HFFc6 (cell line): ENCODE results near the gene PRUNE1. TPM values are rescaled to one million over a fixed set of nuclear protein-coding genes. Genes with fewer than 3 reads are reported as not detected.

Experiments used
- DNase-seq: peaks from one replicate; pipeline ENCODE4 v3.0.0-alpha.2; 2018
- H3K27ac Mint-ChIP-seq: 2 replicates; pipeline ENCODE4 v1.8.0; 2020; ENCODE audit warnings: mild to moderate bottlenecking, mixed read lengths
- H3K27me3 Mint-ChIP-seq: 2 replicates; pipeline ENCODE4 v1.8.0; 2021; ENCODE audit warnings: mild to moderate bottlenecking, moderate library complexity, mixed read lengths; ENCODE audit not compliant: insufficient read depth
- H3K36me3 Mint-ChIP-seq: 2 replicates; pipeline ENCODE4 v1.8.0; 2021; ENCODE audit warnings: low read depth, mixed read lengths
- H3K4me1 Mint-ChIP-seq: 2 replicates; pipeline ENCODE4 v1.8.0; 2020; ENCODE audit warnings: low read depth, mixed read lengths
- H3K4me3 Mint-ChIP-seq: 2 replicates; pipeline ENCODE4 v1.8.0; 2020; ENCODE audit warnings: mild to moderate bottlenecking, moderate library complexity, mixed read lengths
- H3K9me3 Mint-ChIP-seq: 2 replicates; pipeline ENCODE4 v1.8.0; 2020; ENCODE audit warnings: mild to moderate bottlenecking, mixed read lengths
- CTCF ChIP-seq: fragments of 200-600 bp; sonication (generic); IDR thresholded peaks from 2 replicates; pipeline ENCODE4 v1.5.0; 2021; ENCODE audit warnings: antibody characterized with exemption, mild to moderate bottlenecking
- long read RNA-seq: library from polyadenylated mRNA; unstranded; transcript quantifications from one replicate; pipeline ENCODE4 v2.0.0, GENCODE V29; 2019
- total RNA-seq, 6 experiments: library from RNA; stranded (reverse); fragmentation: NEBNext Ultra II Directional; extraction: Animal tissue kit (Norgen Biotek cat#: 25700); gene quantifications; 2 replicates in 1 of 6; 3 replicates in 5 of 6; pipeline ENCODE4 v1.2.3, GENCODE V29; 2021

The PRUNE1 gene
- total RNA-seq, result 10 to 100 TPM in 1 of 6 experiments, 1 to 10 TPM in 5; 6.6 to 10.0 (median 7.7) TPM
- long read RNA-seq, partial matches to known transcripts, result 0 of 6 reads
- long read RNA-seq, other reads (novel, unspliced or antisense), result 4 of 6 reads

- H3K9me3 Mint-ChIP-seq, result no peaks in the 10 kb centered on the region
- peaks cover 58% of the 10 kb centered on the region for H3K4me1 Mint-ChIP-seq
- H3K27ac Mint-ChIP-seq, result peak within 1 kb of the TSS; percentile 99
- no peak; the same call in 1 of the 2 replicates for TF ChIP-seq CTCF
- H3K36me3 Mint-ChIP-seq, result peaks cover 5% of the 10 kb centered on the region; the same call in 1 of the 2 replicates
- peaks cover 2% of the 10 kb centered on the region for H3K27me3 Mint-ChIP-seq
- H3K4me3 Mint-ChIP-seq, result peak within 1 kb of the TSS; percentile 97
- DNase-seq, result peak; percentile 98
Measured at GRCh38 chr1:151008244-151009205, at the start of gene PRUNE1. Gene PRUNE1 (plus strand): TSS chr1:151008449. CDS start chr1:151008633, 184 bp downstream.

- H3K4me3 Mint-ChIP-seq, result no peak overlapping the region
- DNase-seq, result no peak
- no peaks in the 10 kb centered on the region for H3K9me3 Mint-ChIP-seq
- H3K4me1 Mint-ChIP-seq, result no peaks in the 10 kb centered on the region
- no peaks in the 10 kb centered on the region; the same call in 1 of the 2 replicates for H3K27me3 Mint-ChIP-seq
- peak overlapping the region; percentile 30; the same call in 1 of the 2 replicates for H3K27ac Mint-ChIP-seq
- H3K36me3 Mint-ChIP-seq, result peaks cover 41% of the 10 kb centered on the region
- TF ChIP-seq CTCF, result no peak
Measured at GRCh38 chr1:150960646-150961045, 47.6 kb upstream of the PRUNE1 start.

- H3K27me3 Mint-ChIP-seq, result peaks cover 3% of the 10 kb centered on the region
- H3K9me3 Mint-ChIP-seq, result no peaks in the 10 kb centered on the region
- H3K27ac Mint-ChIP-seq, result no peak overlapping the region
- peaks cover 49% of the 10 kb centered on the region for H3K36me3 Mint-ChIP-seq
- no peak for TF ChIP-seq CTCF
- H3K4me1 Mint-ChIP-seq, result no peaks in the 10 kb centered on the region
- no peak overlapping the region for H3K4me3 Mint-ChIP-seq
- DNase-seq, result no peak
Measured at GRCh38 chr1:150961756-150962155, 46.5 kb upstream of the PRUNE1 start.

GRCh38 chr1:150963321-150964163 is 44.7 kb upstream of the PRUNE1 start:
- Mint-ChIP-seq H3K36me3 (peaks cover 59% of the 10 kb centered on the region), H3K27ac (no peak overlapping the region), H3K27me3 (peaks cover 3% of the 10 kb centered on the region), H3K4me3 (no peak overlapping the region), H3K9me3 (no peaks in the 10 kb centered on the region), H3K4me1 (no peaks in the 10 kb centered on the region)
- no peak for DNase-seq
- no peak for TF ChIP-seq CTCF

GRCh38 chr1:150964164-150964489 is 44.1 kb upstream of the PRUNE1 start:
- Mint-ChIP-seq H3K9me3 (no peaks in the 10 kb centered on the region), H3K36me3 (peaks cover 62% of the 10 kb centered on the region), H3K27me3 (peaks cover 3% of the 10 kb centered on the region), H3K4me3 (no peak overlapping the region), H3K4me1 (no peaks in the 10 kb centered on the region), H3K27ac (no peak overlapping the region)
- no peak for TF ChIP-seq CTCF
- DNase-seq, result no peak
